LNCaP clone FGC (cell line): ENCODE results near the gene COL7A1.

Experiments used
- DNase-seq: peaks from one replicate; pipeline ENCODE4 v3.0.0-alpha.2; 2011; ENCODE audit warnings: low read depth
- H3K4me3 ChIP-seq: 2 replicates; pipeline ENCODE4 v1.5.1; 2011; ENCODE audit warnings: mild to moderate bottlenecking, low read depth, low read length, control low read depth
- CTCF ChIP-seq: IDR thresholded peaks from 2 replicates; pipeline ENCODE4 v1.5.1; 2012; ENCODE audit warnings: mild to moderate bottlenecking; ENCODE audit not compliant: control insufficient read depth, insufficient read depth; ENCODE audit errors: extremely low read depth

Gene COL7A1

GRCh38 chr3:48595075-48595525, at the start of gene COL7A1:
COL7A1 (minus strand) TSS chr3:48595329; CDS start chr3:48595159, 170 bp downstream.
- no peak for DNase-seq
- H3K4me3 ChIP-seq = no peak within 1 kb of the TSS
- no peak for TF ChIP-seq CTCF

- no peak for TF ChIP-seq CTCF
- no peak for DNase-seq
- H3K4me3 ChIP-seq = no peak overlapping the region
Observed at GRCh38 chr3:48642605-48643004, 47.5 kb upstream of the COL7A1 start.

- no peak for DNase-seq
- H3K4me3 ChIP-seq = no peak overlapping the region
- TF ChIP-seq CTCF = no peak
Observed at GRCh38 chr3:48641396-48641795, 46.3 kb upstream of the COL7A1 start.

DNA sequence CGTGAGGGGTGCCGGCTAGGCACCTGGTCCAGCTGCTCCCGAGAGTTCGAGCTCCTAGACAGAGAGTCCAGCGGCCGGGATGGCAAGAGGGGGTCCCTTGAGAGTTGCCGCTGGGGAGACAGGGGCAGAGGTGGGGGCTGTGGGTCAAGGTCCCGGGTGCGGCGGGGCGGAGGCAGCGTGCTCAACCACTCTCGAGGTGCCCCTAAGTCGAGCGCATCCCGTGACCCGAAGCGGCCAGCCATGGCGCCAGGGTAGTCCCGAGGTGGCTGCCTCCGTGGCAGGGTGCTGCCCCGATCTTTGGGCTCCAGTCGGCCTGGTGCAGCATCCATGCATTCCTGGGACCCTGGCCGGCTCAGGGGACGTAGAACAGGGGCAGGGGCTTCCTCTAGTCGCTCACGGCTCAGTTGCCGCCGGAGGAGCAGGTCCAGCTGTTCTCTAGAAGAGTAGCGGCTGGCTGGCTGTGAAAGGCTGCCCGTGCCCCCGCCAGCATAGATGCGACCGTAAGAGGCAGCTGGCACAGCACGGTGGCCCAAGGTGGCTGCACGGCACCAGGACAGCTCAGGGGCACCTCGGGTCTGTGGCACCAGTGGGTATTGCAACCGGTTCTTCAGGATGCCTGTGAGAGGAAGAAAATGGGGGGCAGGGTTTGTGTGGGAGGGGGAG, 44.9 kb upstream of the COL7A1 start:
- no peak overlapping the region for H3K4me3 ChIP-seq
- TF ChIP-seq CTCF = no peak
- no peak for DNase-seq

DNA sequence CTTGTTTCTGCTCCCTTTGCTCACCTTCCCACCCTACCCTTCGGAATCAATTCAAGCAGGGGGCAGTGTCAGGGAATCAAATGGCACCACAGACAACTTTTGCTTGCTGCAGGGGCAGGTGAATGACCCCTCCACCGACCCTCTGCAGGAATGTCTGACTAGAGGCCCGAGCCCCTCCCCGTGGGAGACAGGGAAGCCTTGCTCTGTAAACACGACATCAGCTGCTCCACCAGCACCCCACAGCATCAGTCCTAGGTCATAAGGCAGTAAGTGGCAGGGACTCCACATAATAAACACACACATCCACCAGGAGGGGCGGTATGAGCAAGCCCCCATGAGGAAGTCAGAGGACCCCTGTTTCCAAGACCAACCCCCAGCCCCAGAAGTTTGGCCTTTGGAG, 42.2 kb upstream of the COL7A1 start:
- no peak for TF ChIP-seq CTCF
- H3K4me3 ChIP-seq = no peak overlapping the region
- DNase-seq = no peak

DNA sequence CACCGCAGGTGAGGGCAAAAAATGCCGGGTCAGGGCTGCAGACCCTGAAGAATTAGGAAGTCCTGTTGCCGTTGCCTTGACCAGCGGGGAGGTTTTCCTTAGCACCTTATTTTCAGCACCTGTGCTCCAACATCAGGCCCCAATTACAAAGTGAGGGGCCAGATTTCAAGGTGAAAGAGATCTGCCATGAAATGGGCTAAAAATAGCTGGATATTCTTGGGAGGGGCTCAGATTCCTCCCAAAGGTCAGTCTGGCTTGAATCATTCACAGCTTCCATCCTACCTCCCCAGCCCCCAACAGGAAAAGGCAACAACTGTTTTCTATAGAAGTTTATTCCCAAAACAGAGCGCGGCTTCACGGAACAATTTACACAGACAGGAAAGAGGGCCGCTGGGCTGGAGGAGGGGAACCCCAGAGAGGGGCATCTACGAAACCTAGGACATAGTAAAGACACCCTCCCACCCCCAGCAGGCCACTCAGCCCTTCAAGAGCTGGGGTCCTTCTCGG, 41.1 kb upstream of the COL7A1 start:
- no peak for DNase-seq
- TF ChIP-seq CTCF = no peak

More for the DNA sequence above, 41.1 kb upstream of the COL7A1 start:
- H3K4me3 ChIP-seq = peak overlapping the region; percentile 95
